Memory B cell (primary cell): Measurements from ENCODE around the gene GALNT15.

Experiments
- ATAC-seq: fragments of 150-1000 bp; cut with Tn5 transposase; 2 replicates; pipeline ENCODE4 v1.10.0; 2021; ENCODE audit warnings: low read depth, mild to moderate bottlenecking, moderate library complexity
- DNase-seq, 2 donors: peaks; one replicate each; pipeline ENCODE4 v3.0.0; 2022; ENCODE audit warnings: low spot score in 2 of 2
- H3K27ac Mint-ChIP-seq: one replicate; pipeline ENCODE4 v1.8.0; 2022; ENCODE audit warnings: mild to moderate bottlenecking, moderate library complexity, mixed read lengths
- H3K27me3 Mint-ChIP-seq: one replicate; pipeline ENCODE4 v1.8.0; 2022; ENCODE audit warnings: mixed read lengths
- H3K36me3 Mint-ChIP-seq: one replicate; pipeline ENCODE4 v1.8.0; 2022; ENCODE audit warnings: mild to moderate bottlenecking, mixed read lengths
- H3K4me1 Mint-ChIP-seq: one replicate; pipeline ENCODE4 v1.8.0; 2022; ENCODE audit warnings: mixed read lengths
- H3K4me3 Mint-ChIP-seq: one replicate; pipeline ENCODE4 v1.8.0; 2022; ENCODE audit warnings: mild to moderate bottlenecking, moderate library complexity, mixed read lengths
- H3K9me3 Mint-ChIP-seq: one replicate; pipeline ENCODE4 v1.8.0; 2022; ENCODE audit warnings: mixed read lengths

GALNT15 gene

GRCh38 chr3:16266714-16267113 lies 92.2 kb downstream of the GALNT15 start:
- ATAC-seq (no peak), DNase-seq (no peak)
- Mint-ChIP-seq H3K4me3 (no peak overlapping the region), H3K9me3 (no peaks in the 10 kb centered on the region), H3K36me3 (peaks cover 8% of the 10 kb centered on the region), H3K27me3 (no peaks in the 10 kb centered on the region), H3K4me1 (peaks cover 10% of the 10 kb centered on the region), H3K27ac (peak overlapping the region; percentile 72)

GRCh38 chr3:16270855-16271254 lies 96.4 kb downstream of the GALNT15 start:
- DNase-seq (no peak), ATAC-seq (no peak)
- Mint-ChIP-seq H3K27ac (no peak overlapping the region), H3K4me3 (no peak overlapping the region), H3K9me3 (no peaks in the 10 kb centered on the region), H3K4me1 (peaks cover 6% of the 10 kb centered on the region), H3K36me3 (peaks cover 13% of the 10 kb centered on the region), H3K27me3 (no peaks in the 10 kb centered on the region)

- DNase-seq, result no peak
- Mint-ChIP-seq H3K4me3 (no peak overlapping the region), H3K4me1 (no peaks in the 10 kb centered on the region), H3K27ac (no peak overlapping the region), H3K9me3 (no peaks in the 10 kb centered on the region), H3K27me3 (no peaks in the 10 kb centered on the region), H3K36me3 (peaks cover 13% of the 10 kb centered on the region)
- ATAC-seq, result no peak
Observed at GRCh38 chr3:16272588-16272987, 98.1 kb downstream of the GALNT15 start.

GRCh38 chr3:16273867-16274266 lies 99.4 kb downstream of the GALNT15 start:
- Mint-ChIP-seq H3K4me1 (no peaks in the 10 kb centered on the region), H3K4me3 (no peak overlapping the region), H3K27ac (no peak overlapping the region), H3K36me3 (peaks cover 13% of the 10 kb centered on the region), H3K9me3 (no peaks in the 10 kb centered on the region), H3K27me3 (no peaks in the 10 kb centered on the region)
- ATAC-seq, result no peak
- no peak for DNase-seq

GRCh38 chr3:16277471-16277870 lies 103.0 kb downstream of the GALNT15 start:
- no peaks in the 10 kb centered on the region for H3K4me1 Mint-ChIP-seq
- no peak overlapping the region for H3K27ac Mint-ChIP-seq
- no peaks in the 10 kb centered on the region for H3K27me3 Mint-ChIP-seq
- ATAC-seq (no peak), DNase-seq (no peak)
- H3K4me3 Mint-ChIP-seq, result no peak overlapping the region
- peaks cover 6% of the 10 kb centered on the region for H3K36me3 Mint-ChIP-seq
- H3K9me3 Mint-ChIP-seq, result no peaks in the 10 kb centered on the region

GRCh38 chr3:16279010-16279801 lies 104.7 kb downstream of the GALNT15 start:
- no peaks in the 10 kb centered on the region for H3K9me3 Mint-ChIP-seq
- H3K4me1 Mint-ChIP-seq, result no peaks in the 10 kb centered on the region
- ATAC-seq (no peak), DNase-seq (no peak)
- H3K4me3 Mint-ChIP-seq, result no peak overlapping the region
- no peak overlapping the region for H3K27ac Mint-ChIP-seq
- H3K36me3 Mint-ChIP-seq, result peaks cover 12% of the 10 kb centered on the region
- no peaks in the 10 kb centered on the region for H3K27me3 Mint-ChIP-seq

- H3K36me3 Mint-ChIP-seq, result peaks cover 12% of the 10 kb centered on the region
- DNase-seq (no peak), ATAC-seq (no peak)
- H3K9me3 Mint-ChIP-seq, result no peaks in the 10 kb centered on the region
- H3K27ac Mint-ChIP-seq, result no peak overlapping the region
- no peaks in the 10 kb centered on the region for H3K4me1 Mint-ChIP-seq
- H3K4me3 Mint-ChIP-seq, result no peak overlapping the region
- H3K27me3 Mint-ChIP-seq, result no peaks in the 10 kb centered on the region
Observed at GRCh38 chr3:16280671-16281070, 106.2 kb downstream of the GALNT15 start.
